ENCODE measurements around the gene SULT1E1.

Gene SULT1E1, protein sequence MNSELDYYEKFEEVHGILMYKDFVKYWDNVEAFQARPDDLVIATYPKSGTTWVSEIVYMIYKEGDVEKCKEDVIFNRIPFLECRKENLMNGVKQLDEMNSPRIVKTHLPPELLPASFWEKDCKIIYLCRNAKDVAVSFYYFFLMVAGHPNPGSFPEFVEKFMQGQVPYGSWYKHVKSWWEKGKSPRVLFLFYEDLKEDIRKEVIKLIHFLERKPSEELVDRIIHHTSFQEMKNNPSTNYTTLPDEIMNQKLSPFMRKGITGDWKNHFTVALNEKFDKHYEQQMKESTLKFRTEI

GRCh38 chr4:69860052-69860451, at the start of gene SULT1E1:
Gene SULT1E1 (minus strand): TSS chr4:69860145. CDS start chr4:69857644, 2,501 bp downstream.
- H3K27ac ChIP-seq: peak within 1 kb of the TSS; percentile 78

GRCh38 chr4:69909195-69909594, 49.2 kb upstream of the SULT1E1 start:
- no peak overlapping the region for H3K27ac ChIP-seq
- no peak for DNase-seq (ENCODE audit: low read depth, low spot score)

More at GRCh38 chr4:69860052-69860451, at the start of gene SULT1E1:
- DNase-seq (ENCODE audit: low read depth, low spot score): peak; percentile 79

DNA sequence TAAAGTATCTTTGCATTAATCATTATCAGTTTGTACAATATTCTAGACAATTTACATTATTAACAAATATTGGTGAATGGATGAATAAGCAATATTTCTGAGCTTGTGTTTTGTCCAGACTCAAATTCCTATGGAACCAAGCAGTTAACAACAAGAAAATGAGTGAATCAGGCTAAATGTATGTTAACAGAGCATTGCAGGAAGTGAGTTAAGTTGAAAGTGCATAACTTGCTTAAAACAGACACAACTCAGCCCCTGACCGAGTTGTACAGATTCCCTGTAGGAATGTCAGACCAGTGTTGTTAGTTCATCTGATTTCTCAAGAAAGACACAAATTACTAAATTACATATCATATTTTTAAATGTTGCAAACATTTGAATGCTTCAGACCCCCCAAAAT, 47.2 kb upstream of the SULT1E1 start:
- DNase-seq (ENCODE audit: low read depth, low spot score): no peak

GRCh38 chr4:69896530-69897116, 36.7 kb upstream of the SULT1E1 start:
- H3K27ac ChIP-seq: no peak overlapping the region
- no peak for DNase-seq (ENCODE audit: low read depth, low spot score)

More for the DNA sequence above, 47.2 kb upstream of the SULT1E1 start:
- H3K27ac ChIP-seq: no peak overlapping the region

- no peak overlapping the region for H3K27ac ChIP-seq
- no peak for DNase-seq (ENCODE audit: low read depth, low spot score)
Measured at GRCh38 chr4:69894721-69895120, 34.8 kb upstream of the SULT1E1 start.

DNA sequence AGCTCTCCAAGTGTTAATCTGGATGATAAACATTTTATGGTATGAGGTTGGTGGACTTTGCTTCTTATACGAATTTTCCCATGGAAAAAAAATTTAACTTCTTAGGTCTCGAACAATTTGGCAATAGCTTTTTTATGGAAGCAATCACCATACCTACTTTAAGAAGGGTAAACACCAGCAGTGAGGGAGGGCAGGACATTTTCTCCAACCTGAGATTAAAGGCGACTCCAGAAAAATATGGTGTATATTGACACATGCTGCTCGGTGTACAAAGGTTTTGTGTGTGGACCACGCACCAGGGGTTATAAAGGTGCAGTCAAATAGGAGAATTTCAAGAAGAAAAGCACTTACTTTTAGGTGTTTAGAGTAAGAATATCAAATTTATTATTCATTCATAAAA, 34.2 kb upstream of the SULT1E1 start:
- no peak overlapping the region for H3K27ac ChIP-seq
- no peak for DNase-seq (ENCODE audit: low read depth, low spot score)

DNA sequence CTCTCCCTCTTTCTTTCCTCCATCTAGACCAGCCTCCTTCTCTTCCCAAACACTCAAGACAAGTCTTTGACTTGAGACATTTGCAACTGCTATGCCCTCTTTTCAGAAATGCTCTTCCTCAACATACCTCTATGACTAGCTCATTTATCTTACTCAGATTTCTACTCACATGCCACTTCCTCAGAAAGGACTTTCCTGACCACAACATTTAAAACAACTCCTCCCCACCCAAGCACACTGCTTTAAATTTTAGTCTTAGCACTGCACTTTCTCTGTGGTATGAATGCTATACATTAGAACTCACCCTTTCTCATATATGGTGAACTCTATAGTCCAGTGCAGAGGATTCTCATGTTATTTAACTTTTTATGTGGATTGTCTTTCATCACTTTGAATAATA, 28.4 kb upstream of the SULT1E1 start:
- DNase-seq (ENCODE audit: low read depth, low spot score): peak; percentile 5
- H3K27ac ChIP-seq: no peak overlapping the region

DNA sequence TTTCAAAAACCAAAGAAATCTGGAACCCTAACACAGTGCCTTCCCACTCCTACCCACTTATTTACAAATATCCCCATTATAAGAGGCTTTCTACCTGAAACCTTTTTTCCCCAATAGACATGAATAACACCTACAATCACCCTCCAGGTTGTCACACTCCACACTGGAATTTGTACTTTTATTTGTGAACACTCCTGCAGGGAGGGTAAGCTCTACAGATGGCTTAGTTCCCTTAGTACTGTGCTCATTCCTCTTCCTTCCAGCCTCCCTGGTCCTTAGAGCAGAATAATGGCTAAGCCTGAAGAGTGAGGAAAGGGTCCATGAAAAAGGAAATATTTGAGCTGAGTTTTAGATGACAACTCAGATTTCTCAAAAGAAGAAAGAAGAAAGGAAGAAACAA, 22.2 kb upstream of the SULT1E1 start:
- no peak for DNase-seq (ENCODE audit: low read depth, low spot score)
- H3K27ac ChIP-seq: no peak overlapping the region

- H3K27ac ChIP-seq: no peak overlapping the region
- DNase-seq (ENCODE audit: low read depth, low spot score): peak; percentile 8
Measured at GRCh38 chr4:69881173-69881773, 21.3 kb upstream of the SULT1E1 start.

DNA sequence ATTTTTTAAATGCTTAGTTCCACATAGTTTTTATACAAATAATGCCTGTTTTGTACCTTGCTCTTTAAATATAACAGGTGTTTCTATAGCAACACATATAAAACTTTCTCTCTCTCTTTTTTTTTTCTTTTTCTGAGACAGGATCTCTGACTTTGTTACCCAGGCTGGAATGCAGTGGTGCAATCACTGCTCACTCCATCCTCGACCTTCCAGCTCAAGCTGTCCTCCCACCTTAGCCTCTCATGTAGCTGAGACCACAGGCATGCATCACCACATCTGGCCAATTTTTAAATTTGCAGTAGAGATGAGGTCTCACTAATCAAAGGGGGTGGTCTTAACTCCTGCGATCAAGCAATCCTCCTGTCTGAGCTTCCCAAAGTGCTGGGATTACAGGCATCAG, 18.3 kb upstream of the SULT1E1 start:
- DNase-seq (ENCODE audit: low read depth, low spot score): no peak
- no peak overlapping the region for H3K27ac ChIP-seq

DNA sequence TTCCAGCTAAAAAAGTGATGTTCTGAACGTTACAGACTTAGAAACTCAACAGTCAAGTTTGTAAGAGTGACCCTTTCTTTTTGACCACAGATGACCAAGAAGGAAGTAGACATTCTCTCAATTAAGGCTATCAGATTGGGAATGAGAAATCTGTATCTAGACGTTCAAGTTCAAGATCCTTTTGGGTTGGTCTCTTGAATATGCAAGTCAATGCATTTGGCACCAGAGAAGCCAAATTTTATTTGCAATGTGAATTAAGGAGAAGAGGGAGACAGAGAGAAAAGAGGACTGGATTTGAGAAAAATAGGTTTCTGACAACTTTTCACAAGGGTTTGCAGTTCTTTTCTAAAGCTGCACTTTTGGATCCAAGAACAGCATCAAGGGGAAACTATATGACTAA, 17.5 kb upstream of the SULT1E1 start:
- no peak overlapping the region for H3K27ac ChIP-seq
- DNase-seq (ENCODE audit: low read depth, low spot score): no peak

DNA sequence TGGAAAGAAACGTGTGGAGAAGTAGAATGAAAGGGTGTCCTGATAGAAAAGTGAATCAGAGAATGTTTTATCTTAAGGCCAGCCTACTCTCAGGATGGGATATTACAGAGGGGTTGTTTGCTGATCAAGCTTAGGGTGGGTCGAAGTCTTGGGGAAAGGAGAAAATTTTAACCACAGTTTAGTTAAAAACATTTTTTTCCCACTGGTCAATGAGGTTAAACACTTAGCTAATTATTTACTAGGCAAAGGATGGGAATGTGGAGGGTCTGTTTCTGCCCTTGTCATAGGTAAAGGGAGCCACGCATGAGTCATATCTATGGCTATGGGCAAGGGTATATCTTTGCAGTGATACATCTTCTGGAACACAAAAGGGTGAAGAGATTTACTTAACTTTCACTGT, 16.1 kb upstream of the SULT1E1 start:
- no peak for DNase-seq (ENCODE audit: low read depth, low spot score)
- H3K27ac ChIP-seq: no peak overlapping the region

DNA sequence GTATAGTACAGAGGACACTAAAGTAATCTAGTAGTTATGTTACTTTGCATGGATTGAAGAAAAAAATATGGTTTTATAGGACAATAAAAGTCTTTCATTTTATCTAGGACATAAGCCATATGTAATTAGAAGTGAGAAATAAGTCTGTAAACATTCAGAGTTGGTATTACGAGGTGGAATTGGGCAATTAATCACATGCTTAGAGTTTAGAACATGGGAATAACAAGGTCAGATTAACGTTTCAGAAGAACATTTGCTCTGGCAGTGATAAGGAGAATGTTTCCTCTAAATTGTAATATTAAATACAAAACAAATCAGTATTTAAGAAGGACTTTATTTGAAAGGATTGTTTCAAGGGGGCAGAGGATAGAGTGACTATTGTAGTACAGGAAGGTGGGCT, 15.6 kb upstream of the SULT1E1 start:
- DNase-seq (ENCODE audit: low read depth, low spot score): no peak

GRCh38 chr4:69874507-69874906, 14.6 kb upstream of the SULT1E1 start:
- peak; percentile 31 for DNase-seq (ENCODE audit: low read depth, low spot score)
- peak overlapping the region; percentile 35 for H3K27ac ChIP-seq

More for the DNA sequence above, 15.6 kb upstream of the SULT1E1 start:
- no peak overlapping the region for H3K27ac ChIP-seq

- no peak overlapping the region for H3K27ac ChIP-seq
- DNase-seq (ENCODE audit: low read depth, low spot score): no peak
Measured at GRCh38 chr4:69861756-69862155, 1.8 kb upstream of the SULT1E1 start.

GRCh38 chr4:69860521-69861298, 765 bp upstream of the SULT1E1 start:
- H3K27ac ChIP-seq: peak overlapping the region; percentile 78
- peak; percentile 20 for DNase-seq (ENCODE audit: low read depth, low spot score)

DNA sequence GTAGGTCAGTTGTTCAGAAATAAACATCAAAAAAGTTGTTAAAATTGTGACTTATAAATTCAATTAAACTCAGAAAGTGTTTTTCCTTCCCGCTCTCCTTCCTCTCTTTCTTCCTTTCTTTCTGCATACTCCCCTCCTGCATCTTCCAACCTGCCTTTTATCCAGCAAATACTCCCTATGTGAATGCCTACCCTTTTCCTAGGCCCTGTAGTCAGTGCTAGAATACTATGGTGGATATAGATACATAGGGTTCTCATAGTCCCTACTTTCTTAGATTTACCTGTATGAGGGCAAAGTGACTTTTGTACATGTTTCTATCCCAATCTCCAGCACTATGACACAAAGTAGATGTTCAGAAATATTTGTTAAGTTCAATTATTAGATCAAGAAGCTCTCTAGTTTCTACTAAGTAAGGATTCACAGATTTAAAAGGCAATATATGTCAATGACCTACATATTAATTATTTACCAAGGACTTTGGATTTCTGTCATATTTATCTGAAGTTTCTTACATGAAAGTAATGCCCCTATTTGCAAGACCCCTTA, 732 bp downstream of the SULT1E1 start:
- no peak for DNase-seq (ENCODE audit: low read depth, low spot score)
- peak overlapping the region; percentile 78 for H3K27ac ChIP-seq

- DNase-seq (ENCODE audit: low read depth, low spot score): peak; percentile 36
- H3K27ac ChIP-seq: peak overlapping the region; percentile 78
Measured at GRCh38 chr4:69858690-69859089, 1.3 kb downstream of the SULT1E1 start.

DNA sequence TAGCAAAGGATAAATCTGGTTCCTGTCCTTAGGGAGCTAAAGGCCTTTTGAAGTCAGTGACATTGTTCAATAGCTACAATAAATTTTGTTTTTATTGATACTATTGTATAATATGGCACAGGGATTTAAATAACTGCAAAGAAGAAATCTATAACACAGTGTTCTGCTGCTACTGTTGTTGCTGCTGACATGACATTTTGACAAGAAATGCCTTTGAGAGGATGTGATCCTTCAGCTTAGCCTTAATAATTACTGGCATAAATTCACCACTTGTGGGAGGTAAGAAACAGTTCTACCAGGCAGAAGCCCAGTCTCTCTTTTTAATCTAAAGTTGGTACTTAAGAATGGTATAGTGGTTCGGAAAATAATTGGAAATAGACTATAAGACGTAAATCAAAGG, 4.1 kb downstream of the SULT1E1 start:
- no peak overlapping the region for H3K27ac ChIP-seq
- DNase-seq (ENCODE audit: low read depth, low spot score): no peak

GRCh38 chr4:69849969-69850368, 10.0 kb downstream of the SULT1E1 start:
- DNase-seq (ENCODE audit: low read depth, low spot score): no peak
- no peak overlapping the region for H3K27ac ChIP-seq

DNA sequence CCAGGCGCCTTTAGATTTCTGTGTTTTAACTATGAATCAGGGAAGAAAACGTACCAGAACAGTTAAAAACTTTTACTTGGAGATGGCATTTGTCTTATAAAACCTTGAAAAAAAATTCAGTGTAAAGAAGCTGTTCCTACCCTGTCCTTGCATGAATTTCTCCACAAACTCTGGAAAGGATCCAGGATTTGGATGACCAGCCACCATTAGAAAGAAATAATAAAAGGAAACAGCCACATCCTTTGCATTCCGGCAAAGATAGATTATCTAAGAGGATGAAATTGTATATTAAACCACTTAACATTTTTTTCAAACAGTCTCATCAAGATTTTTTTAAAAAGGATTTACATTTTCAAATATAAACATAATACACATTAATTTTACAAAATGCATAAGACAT, 10.6 kb downstream of the SULT1E1 start:
- DNase-seq (ENCODE audit: low read depth, low spot score): no peak
- no peak overlapping the region for H3K27ac ChIP-seq
